GM21515 (cell line): Measurements from ENCODE around the gene MDM4.

Source experiments
- ATAC-seq: cut with Tn5 transposase; IDR thresholded peaks from one replicate; pipeline ENCODE4 v1.9.1; 2021; ENCODE audit not compliant: unreplicated experiment

MDM4 gene

DNA sequence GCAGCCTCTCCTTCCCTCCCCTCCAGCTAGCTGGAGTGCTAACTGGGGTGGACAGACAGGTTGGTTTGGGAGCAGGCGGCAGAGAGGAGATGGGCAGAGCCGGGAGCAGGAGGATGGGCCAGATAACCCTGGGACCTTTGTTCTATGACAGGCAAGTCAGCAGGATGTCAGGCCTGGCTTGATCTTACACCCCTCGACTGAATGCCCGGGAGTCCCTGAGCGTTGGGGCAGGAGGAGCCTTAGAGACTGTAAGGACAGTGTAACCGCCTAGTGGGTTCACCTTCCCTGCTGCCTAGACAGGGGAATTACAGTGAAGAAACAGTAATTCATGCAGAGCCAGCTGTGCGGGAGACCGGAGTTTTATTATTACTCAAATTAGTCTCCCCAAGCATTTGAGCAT, 60.2 kb downstream of the MDM4 start:
- ATAC-seq = no peak

DNA sequence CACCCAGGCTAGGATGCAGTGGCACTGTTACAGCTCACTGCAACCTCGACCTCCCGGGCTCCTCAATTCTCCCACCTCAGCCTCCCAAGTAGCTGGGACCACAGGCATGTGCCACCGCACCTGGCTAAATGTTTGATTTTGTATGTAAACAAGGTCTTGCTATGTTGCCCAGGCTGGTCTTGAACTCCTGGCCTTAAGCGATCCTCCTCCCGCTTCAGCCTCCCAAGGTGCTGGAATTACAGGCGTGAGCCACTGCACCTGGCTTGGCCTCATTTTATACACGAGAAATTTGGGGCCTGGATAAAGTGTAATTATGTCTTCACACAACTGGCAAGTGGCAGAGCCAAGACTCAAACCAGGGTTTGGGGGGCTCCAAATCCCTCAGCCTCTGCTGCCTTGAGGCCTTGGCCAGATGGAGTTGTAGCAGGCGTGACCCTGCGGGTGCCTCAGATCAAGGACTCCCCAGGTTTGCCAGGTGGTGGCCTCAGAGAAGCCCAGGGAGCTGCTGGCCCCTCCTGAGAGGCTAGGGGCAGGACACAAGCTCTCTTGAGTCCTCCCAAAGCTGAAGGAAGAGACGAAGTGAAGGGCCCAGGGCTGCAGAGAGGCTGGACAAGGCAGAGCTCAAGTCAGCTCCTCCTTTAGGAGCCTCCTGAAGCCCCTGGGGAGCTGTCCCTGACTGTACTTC, 61.7 kb downstream of the MDM4 start:
- ATAC-seq = no peak

DNA sequence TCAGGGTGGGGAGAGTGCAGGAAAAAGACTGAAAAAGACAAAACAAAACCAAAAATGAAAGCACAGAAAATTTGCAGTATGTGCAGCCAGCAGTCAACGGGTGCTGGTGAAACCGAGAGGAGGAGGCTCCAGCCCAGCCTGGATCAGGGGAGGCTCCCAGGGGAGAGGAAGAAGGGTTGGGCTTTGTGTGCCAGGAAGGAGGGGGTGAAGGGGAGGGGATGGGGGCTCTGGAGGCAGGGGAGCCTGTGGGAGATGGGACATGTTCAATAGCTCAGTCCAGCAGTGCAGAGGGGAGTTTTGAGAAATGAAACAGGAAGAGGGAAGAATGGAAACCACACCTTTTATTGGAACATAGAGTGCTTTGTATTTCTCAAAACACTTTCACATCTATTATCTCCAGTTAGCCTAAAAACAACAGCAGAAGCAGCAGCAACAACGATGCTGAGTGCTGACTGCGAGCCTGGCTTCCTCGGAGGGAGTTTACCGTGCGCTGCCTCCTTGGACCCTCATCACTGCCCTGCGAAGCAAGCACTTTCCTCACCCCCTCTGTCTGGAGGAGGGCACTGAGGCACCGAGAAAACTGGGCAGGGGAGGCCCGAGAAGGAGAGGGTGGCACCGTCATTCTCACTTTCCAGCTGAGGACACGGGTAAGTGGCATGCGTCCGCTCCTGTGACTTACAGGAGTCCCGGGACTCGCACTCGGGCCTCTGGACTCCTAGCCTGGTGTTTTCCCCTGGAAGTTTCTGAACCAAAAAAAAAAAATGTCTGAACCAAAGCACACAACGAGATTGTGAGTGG, 62.9 kb downstream of the MDM4 start:
- peak; percentile 75 for ATAC-seq

DNA sequence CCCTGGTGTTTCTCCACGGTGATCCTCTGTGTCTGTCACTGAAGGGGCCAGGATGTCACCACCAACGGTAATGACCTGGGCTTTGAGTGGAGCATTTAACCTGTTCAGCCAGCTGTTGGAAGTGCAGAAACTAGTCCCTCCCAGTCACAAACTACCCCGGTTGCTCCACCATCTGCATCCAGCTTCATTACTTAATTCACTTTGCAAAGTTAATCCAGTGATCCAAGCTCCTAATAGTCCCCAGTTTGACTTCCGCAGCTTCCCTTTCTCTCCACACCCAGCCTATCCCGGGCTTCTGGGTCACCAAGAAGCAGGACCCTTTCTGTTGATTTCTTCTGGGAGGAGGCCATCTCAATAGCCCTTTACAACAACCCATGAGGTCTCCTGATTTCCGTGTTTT, 63.5 kb downstream of the MDM4 start:
- ATAC-seq = no peak

DNA sequence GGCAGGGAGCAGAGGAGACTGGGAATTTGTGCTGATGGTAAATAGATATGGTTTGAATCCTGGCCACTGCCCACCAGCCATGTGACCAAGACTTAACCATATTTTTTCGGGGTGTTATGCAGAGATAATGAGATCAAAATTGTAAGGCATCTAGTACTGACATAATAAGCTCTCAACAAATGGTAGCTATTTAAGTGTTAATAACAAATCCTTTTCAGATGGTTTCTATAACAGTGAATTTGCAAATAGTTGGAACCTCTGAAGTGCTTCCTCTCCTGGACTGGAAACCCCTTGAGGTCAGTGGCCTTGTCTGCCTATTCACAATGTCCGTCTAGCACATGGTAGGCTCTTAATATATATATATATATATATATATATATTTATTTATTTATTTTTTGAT, 64.7 kb downstream of the MDM4 start:
- ATAC-seq = no peak

DNA sequence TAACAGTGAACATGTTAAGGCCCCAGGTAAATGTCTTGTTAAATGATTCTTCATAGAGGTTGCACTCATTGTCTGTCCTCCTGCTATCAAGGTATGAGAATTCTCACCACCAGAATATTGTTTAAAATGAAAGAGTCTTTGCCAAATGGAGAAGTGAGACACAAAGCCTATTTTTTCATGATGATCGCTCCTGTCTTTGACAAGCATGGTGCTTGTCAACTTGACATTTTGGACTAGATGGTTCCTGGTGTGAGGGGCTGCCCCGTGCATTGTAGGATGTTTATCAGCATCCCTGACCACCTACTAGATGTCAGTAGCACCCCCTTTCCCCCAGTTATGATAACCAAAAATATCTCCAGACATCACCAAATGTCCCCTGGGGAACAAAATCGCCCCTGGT, 65.6 kb downstream of the MDM4 start:
- ATAC-seq = no peak

DNA sequence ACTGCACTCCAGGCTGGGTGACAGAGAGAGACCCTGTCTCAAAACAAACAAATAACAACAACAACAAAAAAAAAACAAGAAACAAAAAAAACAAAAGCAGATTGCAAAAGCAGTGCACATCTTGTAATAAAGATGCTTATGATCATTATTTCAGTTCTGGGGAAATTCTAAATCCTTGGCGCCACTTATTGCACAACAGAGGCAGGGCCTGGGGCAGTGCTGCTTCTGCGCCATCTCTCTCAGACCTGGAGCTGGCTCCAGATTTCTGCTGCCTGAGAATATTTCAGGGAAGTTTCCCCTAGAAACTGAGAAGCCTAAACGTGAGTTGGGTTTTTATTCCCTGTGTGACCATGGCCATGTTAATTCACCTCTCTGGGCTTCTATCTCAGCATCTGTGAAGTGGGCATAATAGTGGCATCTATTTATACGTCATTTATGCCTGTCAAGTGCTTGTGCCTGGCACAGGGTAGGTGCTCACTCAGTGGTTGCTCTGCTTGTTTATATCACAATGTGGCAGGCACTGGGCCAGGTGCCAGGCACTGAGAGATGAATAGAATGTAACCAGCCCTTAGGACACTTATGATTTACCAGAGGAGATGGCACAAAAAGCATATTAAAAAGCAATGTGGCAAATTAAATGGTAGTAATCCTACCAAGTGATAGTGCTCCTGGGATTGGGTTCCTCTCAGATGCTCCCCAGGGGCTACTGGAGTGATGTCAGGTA, 67.9 kb downstream of the MDM4 start:
- ATAC-seq = no peak

DNA sequence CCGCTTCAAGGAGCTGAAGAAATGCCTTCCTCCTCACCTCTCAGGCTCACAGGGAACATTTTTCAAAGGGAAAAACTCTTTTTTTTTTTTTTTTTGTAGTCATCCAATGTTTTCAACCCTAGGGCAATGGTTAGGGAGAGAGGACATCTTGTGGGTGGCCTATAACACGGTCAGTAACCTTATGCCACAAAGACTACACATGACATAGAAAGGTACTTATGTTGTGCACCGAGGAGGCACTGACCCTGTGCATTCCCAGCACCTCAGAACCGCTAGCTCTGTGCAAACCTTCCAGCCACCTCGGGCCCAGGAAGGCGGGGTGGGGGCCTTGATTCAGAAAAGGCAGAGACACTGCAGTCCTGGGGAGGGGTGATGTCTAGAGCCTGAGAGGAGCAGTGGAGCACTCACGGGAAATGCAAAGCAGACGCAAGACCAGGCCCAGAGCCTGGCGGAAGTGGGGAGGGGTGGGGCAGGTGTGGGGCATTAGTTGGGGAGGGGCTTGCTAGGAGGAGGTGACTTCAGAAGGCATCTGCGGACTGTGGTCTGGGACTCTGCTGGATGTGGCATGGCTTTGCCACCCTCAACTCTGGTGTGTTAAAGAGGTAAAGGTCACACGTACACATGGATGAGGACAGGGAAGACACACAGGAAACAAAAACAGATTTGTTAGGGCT, 68.6 kb downstream of the MDM4 start:
- no peak for ATAC-seq

DNA sequence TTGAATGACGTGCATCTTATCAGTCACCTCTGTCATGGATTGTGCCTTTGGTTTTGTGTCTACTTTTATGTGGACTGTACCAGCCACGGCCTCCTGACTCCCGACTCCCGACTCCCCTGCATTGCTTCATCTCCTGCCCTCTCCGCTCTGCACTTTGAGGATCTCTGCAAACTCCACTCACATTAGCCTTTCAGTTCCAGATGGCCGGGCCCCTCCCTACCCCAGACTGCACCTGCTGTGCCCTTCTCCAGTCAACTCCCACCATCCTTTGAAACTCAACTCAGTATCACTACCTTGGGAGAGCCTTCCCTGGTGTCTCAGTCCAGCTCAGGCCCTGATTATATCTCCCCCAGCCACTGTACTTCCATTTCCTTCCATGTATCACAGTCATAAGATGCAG, 71.4 kb downstream of the MDM4 start:
- no peak for ATAC-seq

DNA sequence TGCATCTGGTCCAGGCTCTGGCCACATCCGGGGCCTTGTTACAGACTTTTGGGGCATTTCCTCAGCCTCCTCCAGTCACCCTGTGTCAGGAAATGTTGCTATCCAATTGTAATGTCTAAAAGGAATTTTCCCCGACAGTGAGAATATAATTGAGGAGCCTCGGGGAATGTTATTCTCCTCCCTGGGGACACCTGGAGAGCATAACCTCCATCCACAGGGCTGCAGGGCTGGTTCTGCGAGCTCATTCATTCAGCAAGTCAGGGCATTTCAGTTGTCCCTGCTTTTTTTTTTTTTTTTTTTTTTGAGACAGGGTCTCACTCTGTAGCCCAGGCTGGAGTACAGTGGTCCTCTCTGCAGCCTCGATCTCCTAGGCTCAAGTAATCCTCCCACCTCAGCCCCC, 72.6 kb downstream of the MDM4 start:
- no peak for ATAC-seq

DNA sequence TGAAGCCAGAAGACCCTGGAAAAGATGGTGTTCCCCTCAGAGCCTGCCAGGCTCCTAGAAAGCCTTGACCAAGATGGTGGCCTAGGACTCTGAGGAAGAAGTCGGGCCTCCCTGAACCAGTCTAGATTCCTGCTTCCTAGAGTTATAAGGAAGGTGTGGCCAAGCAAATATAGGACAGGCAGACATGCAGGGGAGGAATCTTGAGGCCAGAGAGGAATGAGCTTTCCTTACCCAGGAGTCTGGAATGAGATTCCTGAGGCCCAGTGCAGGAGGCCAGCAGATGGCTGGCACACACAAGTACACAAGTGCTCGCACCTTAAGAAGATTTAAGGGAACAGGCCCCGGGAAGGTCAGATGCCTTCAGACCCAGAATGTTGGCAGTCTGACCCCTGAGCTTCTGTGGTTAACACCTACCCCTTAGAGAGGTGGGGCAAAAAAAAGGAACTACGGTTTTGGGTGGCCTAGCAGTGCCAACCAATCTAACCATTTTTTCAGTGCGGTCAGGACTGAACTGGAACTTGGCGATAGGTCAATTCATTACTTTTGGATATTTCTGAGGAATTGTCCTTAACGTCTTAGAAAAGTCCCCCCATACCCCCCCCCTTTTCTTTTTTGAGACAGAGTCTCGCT, 73.3 kb downstream of the MDM4 start:
- no peak for ATAC-seq

DNA sequence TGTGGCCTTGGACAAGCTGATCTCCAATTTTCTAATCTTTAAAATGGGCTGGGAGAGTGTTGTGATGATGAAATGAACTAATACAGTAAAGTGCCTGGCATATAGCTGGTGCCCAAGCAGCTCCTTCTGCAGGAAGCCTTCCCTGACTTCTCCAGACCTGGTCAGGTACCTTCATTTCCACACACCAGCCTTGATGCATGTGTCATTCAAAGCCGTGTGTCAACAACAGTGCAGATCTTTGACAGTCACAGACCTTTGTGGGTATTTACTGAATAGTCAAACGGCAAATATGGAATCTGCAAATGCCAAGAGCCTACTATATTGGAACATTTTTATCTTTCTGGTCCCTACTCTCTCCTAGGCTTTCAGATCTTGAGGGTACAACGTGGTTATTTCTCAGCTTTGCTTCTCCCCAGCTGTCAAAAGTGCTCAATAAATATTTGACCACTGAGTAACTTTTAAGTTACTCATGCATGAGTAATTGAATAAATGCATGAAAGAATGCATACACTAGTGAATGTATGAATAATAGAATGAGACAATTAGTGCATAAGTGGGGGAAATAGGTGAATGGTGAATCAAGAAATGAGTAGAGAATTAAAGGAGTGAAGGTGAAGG, 75.4 kb downstream of the MDM4 start:
- no peak for ATAC-seq

DNA sequence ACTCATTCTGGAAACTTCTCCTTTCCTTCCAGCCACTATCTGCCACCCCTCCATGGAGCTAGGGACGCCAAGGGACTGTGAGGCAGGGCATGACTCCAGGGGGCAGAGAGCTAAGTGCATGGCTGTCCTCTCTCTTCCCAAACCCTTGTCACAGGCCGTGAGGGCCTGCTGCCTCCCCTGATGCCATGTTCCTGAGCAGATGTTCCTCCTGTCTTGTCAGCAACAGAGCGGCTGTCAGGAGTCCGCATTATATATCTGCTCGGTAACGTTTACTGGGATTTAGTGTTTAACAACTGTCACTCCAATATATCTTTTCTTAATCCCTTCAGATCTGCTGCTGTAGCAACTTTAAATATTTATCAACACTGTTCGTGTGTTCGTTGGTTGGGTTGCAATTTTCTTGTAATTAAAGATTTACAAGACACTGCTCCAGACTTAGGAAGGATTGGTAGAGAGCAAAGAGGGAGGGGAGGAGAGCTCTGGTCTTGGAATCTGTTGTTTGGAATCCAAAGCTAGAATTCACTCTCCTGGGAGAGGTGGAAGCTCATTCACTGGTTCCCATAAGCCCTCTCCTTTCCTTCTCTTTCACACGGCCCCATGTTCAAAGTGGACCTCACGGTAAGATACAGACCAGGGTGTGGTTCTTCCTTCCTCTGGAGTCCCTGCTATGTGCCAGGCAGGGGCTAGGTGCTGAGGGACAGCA, 76.2 kb downstream of the MDM4 start:
- ATAC-seq = no peak

DNA sequence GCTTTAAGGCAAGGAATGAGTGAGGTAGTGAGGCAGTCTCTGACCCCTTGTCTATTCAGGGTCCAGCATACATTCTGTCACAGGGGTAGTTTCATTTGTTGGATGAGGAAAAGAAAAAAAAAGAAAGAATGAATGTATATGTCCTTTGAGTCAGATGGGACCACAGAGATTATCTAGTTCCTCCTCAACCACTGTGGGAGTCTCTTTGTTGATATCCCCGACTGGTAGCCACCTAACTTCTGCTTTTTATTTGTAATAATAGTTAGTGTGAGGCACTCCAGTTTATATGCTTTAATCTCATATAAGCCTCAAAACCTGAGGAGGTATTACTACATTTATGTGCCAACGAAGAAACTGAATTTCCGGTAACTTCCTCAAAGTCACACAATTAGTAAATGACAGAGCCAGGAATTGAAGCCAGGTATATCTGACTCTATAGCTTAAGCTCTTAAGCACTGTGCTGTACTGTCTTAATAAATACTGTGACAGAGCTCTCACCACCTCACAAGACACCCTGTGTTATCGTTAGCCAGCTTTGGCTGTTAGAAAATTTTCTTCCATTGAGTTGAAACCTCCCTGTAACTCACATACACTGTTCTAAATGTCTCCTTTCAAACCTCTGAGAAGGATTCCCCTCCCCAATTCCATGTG, 82.2 kb downstream of the MDM4 start:
- no peak for ATAC-seq

DNA sequence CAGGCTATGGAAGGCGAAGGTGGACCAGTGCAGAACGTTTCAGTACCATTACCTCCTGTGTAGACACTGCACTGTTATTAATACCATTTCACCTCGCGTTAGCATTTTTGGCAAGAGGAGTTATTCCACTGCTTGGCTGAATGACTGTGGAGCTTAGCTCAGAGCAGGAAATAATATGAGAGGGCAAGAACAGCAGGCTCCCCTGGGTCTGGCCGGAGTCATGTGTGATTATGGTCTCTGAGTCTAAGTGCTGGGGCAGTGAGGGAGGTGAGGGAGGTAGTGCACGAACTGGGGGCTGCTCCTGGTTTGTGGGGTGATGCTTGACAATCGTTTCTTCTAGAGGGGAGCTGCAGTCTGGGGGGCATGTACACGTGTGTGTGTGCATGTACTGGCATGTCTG, 82.9 kb downstream of the MDM4 start:
- no peak for ATAC-seq

DNA sequence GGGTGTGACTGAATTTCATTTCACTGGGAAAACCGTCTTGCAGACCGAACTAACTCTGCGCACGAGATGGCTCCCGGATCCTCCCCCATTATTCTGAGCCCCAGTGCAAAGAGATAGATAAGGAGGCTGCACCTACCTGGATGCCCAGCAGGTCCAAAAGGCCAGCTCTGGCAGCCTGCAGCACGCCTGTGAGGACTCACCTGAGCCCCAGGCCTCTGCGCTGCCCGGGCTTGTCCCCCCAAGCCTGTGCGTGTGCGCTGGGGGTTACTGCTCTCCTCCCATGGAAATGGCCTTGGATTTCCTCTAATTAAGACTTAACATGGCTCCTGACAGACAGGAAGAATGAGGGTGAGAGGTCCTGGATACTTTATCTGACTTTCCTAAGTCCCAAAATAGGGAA, 83.4 kb downstream of the MDM4 start:
- ATAC-seq = no peak

DNA sequence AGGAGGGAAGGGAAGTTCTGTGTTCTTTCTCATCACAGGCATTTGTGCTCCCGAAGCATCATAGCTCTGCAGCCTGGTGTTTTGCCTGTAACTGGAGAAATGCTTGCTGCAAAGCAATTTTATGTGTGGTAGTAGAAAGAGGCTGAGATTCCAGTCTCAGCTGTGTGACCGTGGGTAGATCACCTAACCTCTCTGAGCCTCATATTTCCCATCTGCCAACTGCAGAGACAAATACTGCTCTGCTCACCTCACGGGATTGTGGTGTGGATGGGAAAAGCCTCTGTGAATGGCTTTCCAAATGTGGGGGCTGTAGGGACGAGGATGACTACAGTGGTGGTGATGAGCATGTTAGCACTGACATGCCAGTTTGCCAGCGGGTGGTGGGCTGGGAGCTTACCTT, 84.0 kb downstream of the MDM4 start:
- ATAC-seq = no peak

DNA sequence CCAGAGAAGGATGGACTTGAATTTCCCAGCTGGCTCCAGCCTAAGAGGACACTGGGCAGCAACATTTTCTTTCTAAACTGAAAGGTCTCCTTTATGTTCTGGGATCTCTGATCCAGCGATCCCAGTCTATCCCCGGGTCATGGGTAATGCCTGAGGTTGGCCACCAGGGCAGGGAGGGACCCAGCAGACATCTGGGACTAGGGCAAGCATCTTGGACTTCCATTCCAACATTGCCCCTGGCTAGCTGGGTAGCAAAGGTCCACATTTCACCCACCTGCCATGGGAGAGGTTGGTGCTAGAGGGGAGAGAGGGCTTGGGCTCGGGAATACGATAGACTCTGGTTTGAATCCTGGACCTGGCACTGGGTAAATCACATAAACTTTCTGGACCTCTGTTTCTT, 84.8 kb downstream of the MDM4 start:
- no peak for ATAC-seq

DNA sequence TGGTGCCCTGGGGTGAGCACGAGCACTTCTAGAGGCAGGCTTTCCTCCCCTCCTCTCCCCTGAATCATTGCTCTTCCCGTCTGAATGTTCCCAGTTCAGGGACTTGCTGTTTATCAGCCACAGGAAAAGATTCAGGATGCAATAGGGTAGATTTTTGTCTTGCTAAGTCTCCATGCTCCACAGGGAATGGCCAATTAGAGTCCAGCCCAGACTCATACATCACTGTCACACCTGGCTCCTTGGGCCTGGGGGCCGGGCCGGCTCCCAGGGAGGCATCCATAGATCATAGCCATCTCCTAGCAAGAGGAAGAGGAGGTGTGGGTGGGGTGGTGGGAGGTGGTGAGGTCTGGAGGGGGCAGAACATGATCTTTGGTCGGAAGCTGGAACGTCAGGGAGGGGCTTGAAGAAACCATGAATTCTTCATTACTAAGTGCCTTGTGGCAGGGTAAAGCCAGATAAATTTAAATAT, 85.9 kb downstream of the MDM4 start:
- no peak for ATAC-seq
